T-helper 1 cell treated with Interleukin-12 subunit alpha and Interleukin-12 subunit beta and Interleukin-4 antibody, amounts not matched to agents 30 μg/mL and 1 μg/mL, for 36 hours (primary cell): ENCODE data around the gene GOLGA5.
"Not testable (repeated sequence)": the region's sequence is repeated elsewhere in the genome, so short reads cannot be mapped to it uniquely, and the experiment has no call there.

Experiments used
- H3K27ac Mint-ChIP-seq: one replicate; pipeline ENCODE4 v1.8.0; 2021; ENCODE audit warnings: mild to moderate bottlenecking, mixed read lengths
- H3K27me3 Mint-ChIP-seq: one replicate; pipeline ENCODE4 v1.8.0; 2021; ENCODE audit warnings: low read depth, mixed read lengths
- H3K36me3 Mint-ChIP-seq: one replicate; pipeline ENCODE4 v1.8.0; 2021; ENCODE audit warnings: low read depth, mixed read lengths
- H3K4me1 Mint-ChIP-seq: one replicate; pipeline ENCODE4 v1.8.0; 2021; ENCODE audit warnings: low read depth, mixed read lengths
- H3K4me3 Mint-ChIP-seq: one replicate; pipeline ENCODE4 v1.8.0; 2021; ENCODE audit warnings: mild to moderate bottlenecking, moderate library complexity, mixed read lengths
- H3K9me3 Mint-ChIP-seq: one replicate; pipeline ENCODE4 v1.8.0; 2021; ENCODE audit warnings: mixed read lengths

GOLGA5 gene

GRCh38 chr14:92789457-92790089 lies 4.5 kb upstream of the GOLGA5 start:
- peaks cover 11% of the 10 kb centered on the region for H3K27me3 Mint-ChIP-seq
- H3K4me3 Mint-ChIP-seq, result no peak overlapping the region
- peaks cover 22% of the 10 kb centered on the region for H3K9me3 Mint-ChIP-seq
- no peak overlapping the region for H3K27ac Mint-ChIP-seq
- H3K4me1 Mint-ChIP-seq, result peaks cover 5% of the 10 kb centered on the region
- peaks cover 9% of the 10 kb centered on the region for H3K36me3 Mint-ChIP-seq

GRCh38 chr14:92792885-92793284 lies 1.2 kb upstream of the GOLGA5 start:
- H3K27ac Mint-ChIP-seq, result peak overlapping the region; percentile 15
- no peak overlapping the region for H3K4me3 Mint-ChIP-seq
- peaks cover 11% of the 10 kb centered on the region for H3K27me3 Mint-ChIP-seq
- peaks cover 13% of the 10 kb centered on the region for H3K36me3 Mint-ChIP-seq
- H3K9me3 Mint-ChIP-seq, result peaks cover 22% of the 10 kb centered on the region
- peaks cover 18% of the 10 kb centered on the region for H3K4me1 Mint-ChIP-seq

- Mint-ChIP-seq H3K4me3 (peak overlapping the region; percentile 95), H3K27me3 (peaks cover 8% of the 10 kb centered on the region), H3K36me3 (peaks cover 13% of the 10 kb centered on the region), H3K27ac (peak overlapping the region; percentile 91), H3K4me1 (peaks cover 20% of the 10 kb centered on the region), H3K9me3 (peaks cover 13% of the 10 kb centered on the region)
Observed at GRCh38 chr14:92794547-92794941, 439 bp downstream of the GOLGA5 start.

- peak overlapping the region; percentile 95 for H3K4me3 Mint-ChIP-seq
- peaks cover 5% of the 10 kb centered on the region for H3K27me3 Mint-ChIP-seq
- H3K36me3 Mint-ChIP-seq, result peaks cover 14% of the 10 kb centered on the region
- H3K9me3 Mint-ChIP-seq, result peaks cover 8% of the 10 kb centered on the region
- peak overlapping the region; percentile 91 for H3K27ac Mint-ChIP-seq
- H3K4me1 Mint-ChIP-seq, result peaks cover 22% of the 10 kb centered on the region
Observed at GRCh38 chr14:92794961-92795360, 856 bp downstream of the GOLGA5 start.

- Mint-ChIP-seq H3K36me3 (peaks cover 23% of the 10 kb centered on the region), H3K27me3 (no peaks in the 10 kb centered on the region), H3K9me3 (no peaks in the 10 kb centered on the region), H3K4me3 (no peak overlapping the region), H3K4me1 (peaks cover 42% of the 10 kb centered on the region), H3K27ac (no peak overlapping the region)
Observed at GRCh38 chr14:92797935-92798653, 4.0 kb downstream of the GOLGA5 start.

- no peak overlapping the region for H3K27ac Mint-ChIP-seq
- no peaks in the 10 kb centered on the region for H3K27me3 Mint-ChIP-seq
- peaks cover 28% of the 10 kb centered on the region for H3K36me3 Mint-ChIP-seq
- peaks cover 39% of the 10 kb centered on the region for H3K4me1 Mint-ChIP-seq
- H3K4me3 Mint-ChIP-seq, result no peak overlapping the region
- no peaks in the 10 kb centered on the region for H3K9me3 Mint-ChIP-seq
Observed at GRCh38 chr14:92798811-92799210, 4.7 kb downstream of the GOLGA5 start.

GRCh38 chr14:92800012-92800411 lies 5.9 kb downstream of the GOLGA5 start:
- H3K27me3 Mint-ChIP-seq, result no peaks in the 10 kb centered on the region
- no peak overlapping the region for H3K27ac Mint-ChIP-seq
- H3K9me3 Mint-ChIP-seq, result no peaks in the 10 kb centered on the region
- no peak overlapping the region for H3K4me3 Mint-ChIP-seq
- peaks cover 32% of the 10 kb centered on the region for H3K36me3 Mint-ChIP-seq
- peaks cover 38% of the 10 kb centered on the region for H3K4me1 Mint-ChIP-seq

- Mint-ChIP-seq H3K27ac (no peak overlapping the region), H3K4me1 (peaks cover 34% of the 10 kb centered on the region), H3K27me3 (no peaks in the 10 kb centered on the region), H3K36me3 (peaks cover 33% of the 10 kb centered on the region), H3K9me3 (no peaks in the 10 kb centered on the region), H3K4me3 (no peak overlapping the region)
Observed at GRCh38 chr14:92800525-92800924, 6.4 kb downstream of the GOLGA5 start.

- H3K27ac Mint-ChIP-seq, result no peak overlapping the region
- no peaks in the 10 kb centered on the region for H3K9me3 Mint-ChIP-seq
- H3K27me3 Mint-ChIP-seq, result no peaks in the 10 kb centered on the region
- no peak overlapping the region for H3K4me3 Mint-ChIP-seq
- H3K36me3 Mint-ChIP-seq, result peaks cover 38% of the 10 kb centered on the region
- peaks cover 28% of the 10 kb centered on the region for H3K4me1 Mint-ChIP-seq
Observed at GRCh38 chr14:92801917-92802316, 7.8 kb downstream of the GOLGA5 start.

GRCh38 chr14:92802678-92803077 lies 8.6 kb downstream of the GOLGA5 start:
- H3K27ac Mint-ChIP-seq, result no peak overlapping the region
- no peak overlapping the region for H3K4me3 Mint-ChIP-seq
- H3K9me3 Mint-ChIP-seq, result no peaks in the 10 kb centered on the region

GRCh38 chr14:92813201-92813600 lies 19.1 kb downstream of the GOLGA5 start:
- Mint-ChIP-seq H3K36me3 (peaks cover 24% of the 10 kb centered on the region), H3K4me1 (no peaks in the 10 kb centered on the region), H3K27ac (no peak overlapping the region), H3K9me3 (no peaks in the 10 kb centered on the region), H3K4me3 (no peak overlapping the region), H3K27me3 (no peaks in the 10 kb centered on the region)

More at GRCh38 chr14:92802678-92803077, 8.6 kb downstream of the GOLGA5 start:
- H3K36me3 Mint-ChIP-seq, result peaks cover 41% of the 10 kb centered on the region
- no peaks in the 10 kb centered on the region for H3K27me3 Mint-ChIP-seq
- peaks cover 28% of the 10 kb centered on the region for H3K4me1 Mint-ChIP-seq

- Mint-ChIP-seq H3K27ac (no peak overlapping the region), H3K9me3 (no peaks in the 10 kb centered on the region), H3K4me3 (no peak overlapping the region), H3K4me1 (no peaks in the 10 kb centered on the region), H3K36me3 (peaks cover 30% of the 10 kb centered on the region), H3K27me3 (no peaks in the 10 kb centered on the region)
Observed at GRCh38 chr14:92819011-92819597, 25.0 kb downstream of the GOLGA5 start.

- H3K36me3 Mint-ChIP-seq, result peaks cover 31% of the 10 kb centered on the region
- not testable (repeated sequence) for H3K27me3 Mint-ChIP-seq, H3K4me3 Mint-ChIP-seq, H3K9me3 Mint-ChIP-seq, H3K4me1 Mint-ChIP-seq, H3K27ac Mint-ChIP-seq
Observed at GRCh38 chr14:92819680-92820535, 25.8 kb downstream of the GOLGA5 start.

- H3K4me1 Mint-ChIP-seq, H3K27ac Mint-ChIP-seq, H3K27me3 Mint-ChIP-seq, H3K9me3 Mint-ChIP-seq, H3K4me3 Mint-ChIP-seq: not testable (repeated sequence)
- peaks cover 28% of the 10 kb centered on the region for H3K36me3 Mint-ChIP-seq
Observed at GRCh38 chr14:92820536-92820840, 26.4 kb downstream of the GOLGA5 start.
